Left ventricle myocardium superior (tissue), 1 donor: ENCODE measurements around the gene AXIN1. TPM values are rescaled to one million over a fixed set of nuclear protein-coding genes. Genes with fewer than 3 reads are reported as not detected.
"Not testable (repeated sequence)": the region's sequence is repeated elsewhere in the genome, so short reads cannot be mapped to it uniquely, and the experiment has no call there.

ENCODE experiments used
- ATAC-seq: fragments of 200-7000 bp; cut with Tn5 transposase; one replicate; pipeline ENCODE4 v1.9.1; 2020; ENCODE audit warnings: mild to moderate bottlenecking, moderate library complexity
- DNase-seq: peaks from one replicate; pipeline ENCODE4 v3.0.0-alpha.2; 2020
- intact Hi-C: fragments of 100-400 bp; cut with micrococcal nuclease; formaldehyde crosslinking; loops from one replicate; pipeline ENCODE4 v1.11.0; 2022
- total RNA-seq: library from RNA; stranded (reverse); fragmentation: NEBNext Ultra II Directional; extraction: Animal tissue kit (Norgen Biotek cat#: 25700); gene quantifications from one replicate; pipeline ENCODE4 v1.2.1, GENCODE V29; 2021
- donor health status: DM: no; HTN: yes; CAD: no; lungs with severe emphysema.

The AXIN1 gene
- total RNA-seq, 1 donor from 2014 or later, result 14.4 TPM

- intact Hi-C loops, result no loop called here
- ATAC-seq, result peak; percentile 71
- peak; percentile 83 for DNase-seq
These were observed 29.5 kb upstream of the AXIN1 start, which contains the start of gene PGAP6 for GRCh38 chr16:381789-382717. TSS of gene PGAP6 (minus strand) at chr16:381978. CDS start at chr16:381821, 157 bp downstream.

GRCh38 chr16:381012-381788 is 28.7 kb upstream of the AXIN1 start:
- intact Hi-C loops, result no loop called here
- peak; percentile 42 for ATAC-seq
- no peak for DNase-seq

- DNase-seq, result no peak
- intact Hi-C loops, result no loop called here
- ATAC-seq, result peak; percentile 11
These were observed 28.2 kb upstream of the AXIN1 start for GRCh38 chr16:380762-381011.

GRCh38 chr16:379961-380761 is 27.6 kb upstream of the AXIN1 start:
- DNase-seq (no peak), ATAC-seq (no peak)
- intact Hi-C loops, result no loop called here

- ATAC-seq (no peak), DNase-seq (no peak)
- intact Hi-C loops, result no loop called here
These were observed 26.8 kb upstream of the AXIN1 start for GRCh38 chr16:379183-379960.

GRCh38 chr16:378821-379182 is 26.3 kb upstream of the AXIN1 start:
- ATAC-seq (no peak), DNase-seq (no peak)
- intact Hi-C loops, result no loop called here

- DNase-seq, intact Hi-C loops, ATAC-seq: not testable (repeated sequence)
These were observed 25.7 kb upstream of the AXIN1 start for GRCh38 chr16:378113-378820.

- intact Hi-C loops, result no loop called here
- no peak for DNase-seq
These were observed 25.0 kb upstream of the AXIN1 start for GRCh38 chr16:377419-377951.

GRCh38 chr16:376817-377418 is 24.4 kb upstream of the AXIN1 start:
- intact Hi-C loops, result no loop called here
- ATAC-seq (no peak), DNase-seq (no peak)

More at GRCh38 chr16:377419-377951, 25.0 kb upstream of the AXIN1 start:
- no peak for ATAC-seq

- ATAC-seq (no peak), DNase-seq (no peak)
- intact Hi-C loops, result no loop called here
These were observed 23.6 kb upstream of the AXIN1 start for GRCh38 chr16:375927-376816.

GRCh38 chr16:375212-375611 is 22.7 kb upstream of the AXIN1 start:
- intact Hi-C loops, result no loop called here
- DNase-seq (no peak), ATAC-seq (no peak)

- intact Hi-C loops, result no loop called here
- ATAC-seq, result no peak
- no peak for DNase-seq
These were observed 22.0 kb upstream of the AXIN1 start for GRCh38 chr16:374616-374926.

GRCh38 chr16:373848-374615 is 21.5 kb upstream of the AXIN1 start:
- no peak for DNase-seq
- ATAC-seq, result no peak
- intact Hi-C loops, result no loop called here

- intact Hi-C loops, result no loop called here
- DNase-seq (no peak), ATAC-seq (no peak)
These were observed 20.6 kb upstream of the AXIN1 start for GRCh38 chr16:373020-373598.

- no peak for DNase-seq
- no peak for ATAC-seq
- intact Hi-C loops, result no loop called here
These were observed 19.9 kb upstream of the AXIN1 start for GRCh38 chr16:372302-372983.
